Measurements from ENCODE around the gene MAP1LC3B2.

DNA sequence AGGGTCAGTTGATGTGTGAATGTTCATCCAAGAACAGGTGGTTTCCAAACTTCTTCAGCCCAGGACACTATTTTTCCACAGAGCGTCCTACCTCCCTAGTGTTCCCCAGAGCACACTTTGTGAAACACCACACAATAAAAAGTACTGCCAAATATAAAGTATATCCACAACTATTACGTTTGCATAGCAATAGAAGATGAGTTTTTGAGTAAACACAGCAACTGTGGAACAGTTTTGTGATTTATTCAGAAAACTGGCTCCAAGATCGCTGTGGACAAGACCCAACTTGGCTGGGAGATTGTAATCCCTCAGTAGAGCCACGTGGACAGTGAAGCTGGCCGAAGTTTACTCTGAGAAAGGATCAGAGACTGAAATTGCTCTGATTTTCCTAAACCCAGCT, 14.5 kb upstream of the MAP1LC3B2 start:
- TF ChIP-seq, protein P1, sequence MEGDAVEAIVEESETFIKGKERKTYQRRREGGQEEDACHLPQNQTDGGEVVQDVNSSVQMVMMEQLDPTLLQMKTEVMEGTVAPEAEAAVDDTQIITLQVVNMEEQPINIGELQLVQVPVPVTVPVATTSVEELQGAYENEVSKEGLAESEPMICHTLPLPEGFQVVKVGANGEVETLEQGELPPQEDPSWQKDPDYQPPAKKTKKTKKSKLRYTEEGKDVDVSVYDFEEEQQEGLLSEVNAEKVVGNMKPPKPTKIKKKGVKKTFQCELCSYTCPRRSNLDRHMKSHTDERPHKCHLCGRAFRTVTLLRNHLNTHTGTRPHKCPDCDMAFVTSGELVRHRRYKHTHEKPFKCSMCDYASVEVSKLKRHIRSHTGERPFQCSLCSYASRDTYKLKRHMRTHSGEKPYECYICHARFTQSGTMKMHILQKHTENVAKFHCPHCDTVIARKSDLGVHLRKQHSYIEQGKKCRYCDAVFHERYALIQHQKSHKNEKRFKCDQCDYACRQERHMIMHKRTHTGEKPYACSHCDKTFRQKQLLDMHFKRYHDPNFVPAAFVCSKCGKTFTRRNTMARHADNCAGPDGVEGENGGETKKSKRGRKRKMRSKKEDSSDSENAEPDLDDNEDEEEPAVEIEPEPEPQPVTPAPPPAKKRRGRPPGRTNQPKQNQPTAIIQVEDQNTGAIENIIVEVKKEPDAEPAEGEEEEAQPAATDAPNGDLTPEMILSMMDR (conservative IDR thresholded peaks at IDR 0.05; ENCODE audit: low read length): no peak
- no peak for TF ChIP-seq EZH2phosphoT487 (IDR thresholded peaks at IDR 0.05; ENCODE audit: borderline replicate concordance, low read depth, low read length)
